OCI-LY1 (cell line): Measurements from ENCODE around the gene PHC1.

Experiments used
- H2AFZ ChIP-seq: fragments of 200-600 bp; sonication (generic), shearing (Covaris generic); 2 replicates; pipeline ENCODE4 v1.6.0; 2014; ENCODE audit warnings: antibody characterized with exemption, mild to moderate bottlenecking, low read length
- H3F3A ChIP-seq: fragments of 200-600 bp; sonication (generic), shearing (Covaris generic); 2 replicates; pipeline ENCODE4 v1.6.0; 2014; ENCODE audit warnings: mild to moderate bottlenecking, antibody characterized with exemption, low read length, moderate library complexity; ENCODE audit not compliant: insufficient read depth
- H3K27ac ChIP-seq: fragments of 200-600 bp; sonication (generic); 2 replicates; pipeline ENCODE4 v1.5.1; 2014; ENCODE audit warnings: low read length, mixed run types, mild to moderate bottlenecking, low read depth; ENCODE audit not compliant: poor library complexity, severe bottlenecking
- H3K27me3 ChIP-seq: fragments of 200-600 bp; sonication (generic); 2 replicates; pipeline ENCODE4 v1.6.0; 2014; ENCODE audit warnings: antibody characterized with exemption, mild to moderate bottlenecking, low read length, moderate library complexity; ENCODE audit not compliant: insufficient read depth
- H3K36me3 ChIP-seq: fragments of 200-600 bp; sonication (generic); 2 replicates; pipeline ENCODE4 v1.6.1; 2014; ENCODE audit warnings: mild to moderate bottlenecking, antibody characterized with exemption, low read length, moderate library complexity, mixed read lengths; ENCODE audit not compliant: insufficient read depth
- H3K4me1 ChIP-seq: fragments of 200-600 bp; sonication (generic); 2 replicates; pipeline ENCODE4 v1.5.1; 2014; ENCODE audit warnings: mild to moderate bottlenecking, low read length, moderate library complexity; ENCODE audit not compliant: insufficient read depth, severe bottlenecking
- H3K4me2 ChIP-seq: fragments of 200-600 bp; sonication (generic), shearing (Covaris generic); 2 replicates; pipeline ENCODE4 v1.6.1; 2014; ENCODE audit warnings: low read length
- H3K4me3 ChIP-seq: fragments of 200-600 bp; sonication (generic); 2 replicates; pipeline ENCODE4 v1.5.1; 2014; ENCODE audit warnings: low read length, low read depth, mild to moderate bottlenecking, mixed read lengths; ENCODE audit not compliant: poor library complexity, severe bottlenecking
- H3K79me2 ChIP-seq: fragments of 200-600 bp; shearing (Covaris generic); 2 replicates; pipeline ENCODE4 v1.6.1; 2016; ENCODE audit warnings: mixed run types, low read length, mixed read lengths; ENCODE audit not compliant: insufficient read depth
- H3K9ac ChIP-seq: fragments of 200-600 bp; sonication (generic), shearing (Covaris generic); 2 replicates; pipeline ENCODE4 v1.6.1; 2014; ENCODE audit warnings: mild to moderate bottlenecking, low read length, mixed read lengths
- H3K9me2 ChIP-seq: fragments of 200-600 bp; sonication (generic), shearing (Covaris generic); 2 replicates; pipeline ENCODE4 v1.6.1; 2014; ENCODE audit warnings: low read depth, mild to moderate bottlenecking, low read length, mixed read lengths
- H3K9me3 ChIP-seq: fragments of 200-600 bp; shearing (Covaris generic); 2 replicates; pipeline ENCODE4 v1.6.1; 2014; ENCODE audit warnings: low read length, mixed read lengths
- H4K20me1 ChIP-seq: fragments of 200-600 bp; sonication (generic), shearing (Covaris generic); 2 replicates; pipeline ENCODE4 v1.6.0; 2016; ENCODE audit warnings: mild to moderate bottlenecking, low read length; ENCODE audit not compliant: insufficient read depth
- EZH2 ChIP-seq: fragments of 200-600 bp; sonication (generic), shearing (Covaris generic); IDR thresholded peaks from 2 replicates; pipeline ENCODE4 v1.8.0; 2017; ENCODE audit warnings: borderline replicate concordance, mixed run types, mild to moderate bottlenecking, antibody characterized with exemption, low read length, moderate library complexity, mixed read lengths
- TF ChIP-seq, protein P1 (sequence below): fragments of 200-600 bp; sonication (generic), shearing (Covaris generic); IDR thresholded peaks from 2 replicates; pipeline ENCODE4 v1.5.1; 2017; ENCODE audit warnings: mild to moderate bottlenecking, antibody characterized with exemption, low read length, moderate library complexity, mixed read lengths

The PHC1 gene

DNA sequence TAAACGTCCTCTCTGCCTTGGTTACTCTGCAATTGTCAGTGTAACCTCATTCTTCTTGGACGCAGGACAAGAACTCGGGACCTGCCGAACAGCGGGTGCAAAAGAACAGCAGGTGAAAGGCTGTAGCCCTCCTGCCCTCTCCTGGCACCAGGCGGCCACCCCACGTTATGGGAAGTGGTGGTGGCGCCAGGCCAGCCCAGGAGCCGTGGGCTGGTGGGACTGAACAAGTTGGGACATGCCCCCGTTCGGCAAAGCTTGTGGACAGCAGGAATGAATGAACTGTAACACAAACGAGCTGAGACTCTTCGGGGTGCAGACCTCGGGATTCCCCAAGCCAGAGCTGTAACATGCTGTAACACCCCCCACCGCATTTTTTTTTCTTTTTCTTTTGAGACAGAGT is 41.8 kb downstream of the PHC1 start:
- no peaks in the 10 kb centered on the region for H3K27me3 ChIP-seq
- peaks cover 10% of the 10 kb centered on the region for H3K4me1 ChIP-seq
- no peak overlapping the region for H2AFZ ChIP-seq
- no peak overlapping the region for H3K4me3 ChIP-seq
- 0 out of 2 replicates have a peak, but pooled peaks cover 1% of the 10 kb centered on the region for H3K79me2 ChIP-seq
- TF ChIP-seq, protein P1, sequence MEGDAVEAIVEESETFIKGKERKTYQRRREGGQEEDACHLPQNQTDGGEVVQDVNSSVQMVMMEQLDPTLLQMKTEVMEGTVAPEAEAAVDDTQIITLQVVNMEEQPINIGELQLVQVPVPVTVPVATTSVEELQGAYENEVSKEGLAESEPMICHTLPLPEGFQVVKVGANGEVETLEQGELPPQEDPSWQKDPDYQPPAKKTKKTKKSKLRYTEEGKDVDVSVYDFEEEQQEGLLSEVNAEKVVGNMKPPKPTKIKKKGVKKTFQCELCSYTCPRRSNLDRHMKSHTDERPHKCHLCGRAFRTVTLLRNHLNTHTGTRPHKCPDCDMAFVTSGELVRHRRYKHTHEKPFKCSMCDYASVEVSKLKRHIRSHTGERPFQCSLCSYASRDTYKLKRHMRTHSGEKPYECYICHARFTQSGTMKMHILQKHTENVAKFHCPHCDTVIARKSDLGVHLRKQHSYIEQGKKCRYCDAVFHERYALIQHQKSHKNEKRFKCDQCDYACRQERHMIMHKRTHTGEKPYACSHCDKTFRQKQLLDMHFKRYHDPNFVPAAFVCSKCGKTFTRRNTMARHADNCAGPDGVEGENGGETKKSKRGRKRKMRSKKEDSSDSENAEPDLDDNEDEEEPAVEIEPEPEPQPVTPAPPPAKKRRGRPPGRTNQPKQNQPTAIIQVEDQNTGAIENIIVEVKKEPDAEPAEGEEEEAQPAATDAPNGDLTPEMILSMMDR, result no peak
- no peak for TF ChIP-seq EZH2
- H3K9me2 ChIP-seq, result no peaks in the 10 kb centered on the region
- no peak overlapping the region for H3K27ac ChIP-seq
- peaks cover 58% of the 10 kb centered on the region for H3K36me3 ChIP-seq
- no peaks in the 10 kb centered on the region for H3F3A ChIP-seq
- H3K9ac ChIP-seq, result no peak overlapping the region
- H3K9me3 ChIP-seq, result peaks cover 6% of the 10 kb centered on the region; the same call in 1 of the 2 replicates
- H3K4me2 ChIP-seq, result no peak overlapping the region
- no peaks in the 10 kb centered on the region for H4K20me1 ChIP-seq

DNA sequence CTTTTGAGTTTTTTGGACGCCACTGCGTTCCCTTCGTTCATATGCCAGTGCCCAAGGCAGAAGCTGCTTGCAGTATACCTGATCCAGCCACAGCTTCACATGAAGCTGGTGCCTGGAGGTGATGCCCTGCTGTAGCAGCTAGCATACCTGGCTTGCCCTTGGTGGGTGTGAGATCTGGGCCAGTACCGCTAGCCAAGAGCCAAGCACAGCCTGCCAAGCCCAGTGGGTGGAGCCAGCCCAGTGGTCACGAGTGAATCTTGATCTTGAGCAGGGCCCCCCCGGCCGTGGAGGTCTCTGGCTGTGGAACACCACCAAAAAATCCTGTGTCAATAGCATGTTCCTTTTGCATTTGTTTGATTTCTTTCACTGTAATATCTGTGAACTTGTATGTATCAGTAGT is 42.5 kb downstream of the PHC1 start:
- Histone ChIP-seq H4K20me1 (no peaks in the 10 kb centered on the region), H3K27me3 (no peaks in the 10 kb centered on the region), H3K9me2 (no peaks in the 10 kb centered on the region), H3K4me3 (no peak overlapping the region), H3K4me1 (peaks cover 3% of the 10 kb centered on the region), H3K27ac (no peak overlapping the region), H3F3A (no peaks in the 10 kb centered on the region), H2AFZ (no peak overlapping the region), H3K9me3 (peaks cover 6% of the 10 kb centered on the region; the same call in 1 of the 2 replicates), H3K9ac (no peak overlapping the region), H3K79me2 (no peaks in the 10 kb centered on the region), H3K4me2 (no peak overlapping the region), H3K36me3 (peaks cover 57% of the 10 kb centered on the region)
- TF ChIP-seq, protein P1, result no peak
- no peak for TF ChIP-seq EZH2

GRCh38 chr12:8957561-8957960 is 43.3 kb downstream of the PHC1 start:
- Histone ChIP-seq H3F3A (no peaks in the 10 kb centered on the region), H3K79me2 (no peaks in the 10 kb centered on the region), H4K20me1 (no peaks in the 10 kb centered on the region), H3K9ac (no peak overlapping the region), H2AFZ (no peak overlapping the region), H3K4me3 (no peak overlapping the region), H3K4me2 (no peak overlapping the region), H3K36me3 (peaks cover 54% of the 10 kb centered on the region), H3K27ac (no peak overlapping the region), H3K9me3 (peaks cover 6% of the 10 kb centered on the region; the same call in 1 of the 2 replicates), H3K4me1 (no peaks in the 10 kb centered on the region), H3K27me3 (no peaks in the 10 kb centered on the region), H3K9me2 (no peaks in the 10 kb centered on the region)
- no peak for TF ChIP-seq EZH2
- TF ChIP-seq, protein P1, result no peak
